ENCODE results near the gene TNXB. TPM values are rescaled to one million over a fixed set of nuclear protein-coding genes. Genes with fewer than 3 reads are reported as not detected.
A peak's percentile ranks its signal among the peaks of the same experiment; 100 is the strongest.

TNXB gene, protein sequence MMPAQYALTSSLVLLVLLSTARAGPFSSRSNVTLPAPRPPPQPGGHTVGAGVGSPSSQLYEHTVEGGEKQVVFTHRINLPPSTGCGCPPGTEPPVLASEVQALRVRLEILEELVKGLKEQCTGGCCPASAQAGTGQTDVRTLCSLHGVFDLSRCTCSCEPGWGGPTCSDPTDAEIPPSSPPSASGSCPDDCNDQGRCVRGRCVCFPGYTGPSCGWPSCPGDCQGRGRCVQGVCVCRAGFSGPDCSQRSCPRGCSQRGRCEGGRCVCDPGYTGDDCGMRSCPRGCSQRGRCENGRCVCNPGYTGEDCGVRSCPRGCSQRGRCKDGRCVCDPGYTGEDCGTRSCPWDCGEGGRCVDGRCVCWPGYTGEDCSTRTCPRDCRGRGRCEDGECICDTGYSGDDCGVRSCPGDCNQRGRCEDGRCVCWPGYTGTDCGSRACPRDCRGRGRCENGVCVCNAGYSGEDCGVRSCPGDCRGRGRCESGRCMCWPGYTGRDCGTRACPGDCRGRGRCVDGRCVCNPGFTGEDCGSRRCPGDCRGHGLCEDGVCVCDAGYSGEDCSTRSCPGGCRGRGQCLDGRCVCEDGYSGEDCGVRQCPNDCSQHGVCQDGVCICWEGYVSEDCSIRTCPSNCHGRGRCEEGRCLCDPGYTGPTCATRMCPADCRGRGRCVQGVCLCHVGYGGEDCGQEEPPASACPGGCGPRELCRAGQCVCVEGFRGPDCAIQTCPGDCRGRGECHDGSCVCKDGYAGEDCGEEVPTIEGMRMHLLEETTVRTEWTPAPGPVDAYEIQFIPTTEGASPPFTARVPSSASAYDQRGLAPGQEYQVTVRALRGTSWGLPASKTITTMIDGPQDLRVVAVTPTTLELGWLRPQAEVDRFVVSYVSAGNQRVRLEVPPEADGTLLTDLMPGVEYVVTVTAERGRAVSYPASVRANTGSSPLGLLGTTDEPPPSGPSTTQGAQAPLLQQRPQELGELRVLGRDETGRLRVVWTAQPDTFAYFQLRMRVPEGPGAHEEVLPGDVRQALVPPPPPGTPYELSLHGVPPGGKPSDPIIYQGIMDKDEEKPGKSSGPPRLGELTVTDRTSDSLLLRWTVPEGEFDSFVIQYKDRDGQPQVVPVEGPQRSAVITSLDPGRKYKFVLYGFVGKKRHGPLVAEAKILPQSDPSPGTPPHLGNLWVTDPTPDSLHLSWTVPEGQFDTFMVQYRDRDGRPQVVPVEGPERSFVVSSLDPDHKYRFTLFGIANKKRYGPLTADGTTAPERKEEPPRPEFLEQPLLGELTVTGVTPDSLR (N-terminal part only)
- total RNA-seq = 0.44 and 4.2 TPM in 2 replicates

DNA sequence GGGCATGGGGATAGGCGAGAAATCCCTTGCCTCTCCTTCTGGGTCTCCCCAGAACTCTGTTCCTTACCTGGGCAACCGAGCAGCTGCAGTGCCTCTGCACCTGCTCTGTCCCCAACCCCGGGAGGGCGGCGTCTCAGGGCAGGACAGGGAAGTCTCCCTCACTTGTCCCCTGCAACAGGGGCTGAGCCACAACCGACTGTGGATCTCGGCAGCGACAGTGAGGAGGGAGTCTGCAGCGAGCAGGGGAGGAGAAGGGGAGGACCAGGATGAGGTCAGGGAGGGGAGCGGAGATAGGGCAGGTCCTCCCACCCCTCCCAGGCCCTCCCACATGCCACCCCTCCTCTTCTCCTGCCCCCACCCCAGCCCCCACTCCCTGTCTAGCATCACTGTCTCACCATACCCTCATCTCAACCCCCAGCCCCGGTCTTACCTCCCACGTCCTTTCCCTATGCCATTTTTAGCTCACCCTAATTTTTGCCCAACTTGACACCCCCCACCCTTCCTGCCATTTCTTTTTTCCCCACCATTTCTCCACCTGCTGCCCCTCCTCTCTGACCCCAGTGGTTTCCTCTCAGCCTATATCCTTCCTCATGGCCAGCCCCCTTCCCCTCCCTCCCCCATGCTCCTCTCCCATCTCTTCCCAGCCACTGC, at the start of gene TNXB:
TNXB (minus strand) TSS at position 225 of the 651 bp plus-strand sequence. CDS start 11,140 bp downstream, outside the sequence.
- no peak for DNase-seq (ENCODE audit: low read depth in 2 of 2)

DNA sequence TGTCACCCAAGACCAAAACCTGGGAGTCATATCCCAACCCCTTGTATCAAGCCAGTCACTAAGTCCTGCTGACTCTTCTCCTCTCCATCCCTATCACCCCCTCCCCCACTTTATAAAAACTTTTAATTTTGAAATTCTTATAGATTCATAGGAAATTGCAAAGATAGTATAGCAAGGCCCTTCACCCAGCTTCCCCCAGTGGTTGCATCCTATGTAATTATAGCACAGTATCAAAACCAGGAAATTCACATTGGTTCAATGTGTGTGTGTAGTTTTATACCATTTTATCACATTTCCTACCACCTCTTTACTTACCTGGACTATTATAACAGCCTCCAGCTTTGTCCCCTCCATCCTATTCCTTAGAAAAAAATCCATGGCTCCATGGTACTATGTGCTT, 48.9 kb upstream of the TNXB start:
- no peak for DNase-seq (ENCODE audit: low read depth in 2 of 2)

DNA sequence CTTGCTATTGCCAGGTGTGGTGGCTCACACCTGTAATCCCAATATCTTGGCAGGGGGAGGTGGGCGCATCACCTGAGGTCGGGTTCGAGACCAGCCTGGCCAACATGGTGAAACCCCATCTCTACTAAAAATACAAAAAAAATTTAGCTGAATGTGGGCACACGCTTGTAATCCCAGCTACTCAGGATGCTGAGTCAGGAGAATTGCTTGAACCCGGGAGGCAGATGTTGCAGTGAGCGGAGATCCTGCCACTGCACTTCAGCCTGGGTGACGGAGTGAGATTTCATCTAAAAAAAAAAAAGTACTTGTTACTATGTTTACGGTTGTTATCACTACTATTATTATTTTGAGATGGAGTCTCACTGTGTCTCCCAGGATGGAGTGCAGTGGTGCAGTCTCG, 47.8 kb upstream of the TNXB start:
- DNase-seq (ENCODE audit: low read depth in 2 of 2) = no peak

DNA sequence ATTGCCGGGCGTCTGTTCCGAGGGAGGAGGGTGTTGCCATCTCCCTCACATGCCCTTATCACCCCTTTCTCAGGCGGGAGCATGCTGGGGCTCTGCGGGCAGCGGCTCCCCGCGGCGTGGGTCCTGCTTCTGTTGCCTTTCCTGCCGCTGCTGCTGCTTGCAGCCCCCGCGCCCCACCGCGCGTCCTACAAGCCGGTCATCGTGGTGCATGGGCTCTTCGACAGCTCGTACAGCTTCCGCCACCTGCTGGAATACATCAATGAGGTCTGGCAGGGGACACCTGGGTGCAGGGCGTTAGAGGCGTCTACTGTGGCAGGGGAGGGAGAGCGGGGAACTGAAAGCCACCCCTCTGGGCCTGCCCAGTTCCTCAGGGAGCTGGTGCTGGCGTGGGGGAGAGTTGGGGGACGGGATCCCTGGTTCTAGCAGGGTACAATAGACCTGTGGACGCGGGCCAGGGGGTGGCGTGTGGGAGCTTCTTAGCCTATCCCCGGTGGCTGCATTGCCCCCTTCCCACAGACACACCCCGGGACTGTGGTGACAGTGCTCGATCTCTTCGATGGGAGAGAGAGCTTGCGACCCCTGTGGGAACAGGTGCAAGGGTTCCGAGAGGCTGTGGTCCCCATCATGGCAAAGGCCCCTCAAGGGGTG, 45.5 kb upstream of the TNXB start:
- DNase-seq (ENCODE audit: low read depth in 2 of 2) = peak; percentile 71 to 89

DNA sequence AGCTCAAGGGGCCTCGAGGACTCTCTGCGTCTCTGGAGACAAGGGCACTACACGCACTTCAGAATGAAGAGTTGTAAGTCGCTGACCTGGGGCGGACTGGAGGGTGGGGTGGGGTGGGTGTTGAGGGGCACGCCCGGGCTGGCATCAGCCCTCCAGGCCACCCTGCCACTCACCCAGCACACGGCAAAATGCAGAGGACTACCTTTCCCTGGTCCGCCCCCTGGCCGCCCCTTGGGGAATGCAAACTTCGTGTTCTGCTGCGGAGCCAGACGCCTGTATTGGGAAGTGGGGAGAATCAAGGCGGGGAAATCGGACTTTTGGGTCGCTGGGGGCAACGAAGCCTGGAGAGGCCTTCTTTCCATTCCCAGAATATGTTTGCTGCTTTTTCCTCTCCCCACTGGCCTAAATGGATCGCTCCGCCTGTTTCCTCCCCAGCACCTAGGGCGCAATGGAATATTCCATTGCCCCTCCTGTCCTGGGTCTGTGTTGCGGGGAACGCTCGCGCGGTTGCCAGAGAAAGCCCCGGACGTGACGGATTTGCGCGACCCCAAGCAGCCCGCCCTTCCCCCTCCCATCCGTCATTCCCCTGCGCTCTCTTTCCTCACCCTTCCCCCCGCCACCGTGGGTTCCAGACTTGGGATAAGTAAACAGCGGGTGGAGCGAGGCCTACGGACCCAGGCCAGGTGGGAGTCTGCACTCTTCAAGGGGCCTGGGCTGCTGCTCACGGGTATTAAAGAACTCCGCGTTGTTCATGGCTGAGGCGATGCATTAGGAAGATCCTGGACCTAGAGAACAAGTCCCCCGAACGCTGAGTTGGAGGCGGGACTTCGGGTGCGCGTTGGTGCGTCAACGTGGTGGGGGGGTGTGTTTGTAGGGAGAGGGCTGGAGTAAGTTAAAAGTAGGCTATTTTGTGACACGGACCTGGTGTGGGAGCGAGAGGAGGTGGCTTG, 44.7 kb upstream of the TNXB start, which contains the start of gene PPT2:
PPT2 (plus strand) TSS at position 578 of the 950 bp plus-strand sequence. CDS start 454 bp downstream, outside the sequence.
- peak; percentile 94 to 98 for DNase-seq (ENCODE audit: low read depth in 2 of 2)

DNA sequence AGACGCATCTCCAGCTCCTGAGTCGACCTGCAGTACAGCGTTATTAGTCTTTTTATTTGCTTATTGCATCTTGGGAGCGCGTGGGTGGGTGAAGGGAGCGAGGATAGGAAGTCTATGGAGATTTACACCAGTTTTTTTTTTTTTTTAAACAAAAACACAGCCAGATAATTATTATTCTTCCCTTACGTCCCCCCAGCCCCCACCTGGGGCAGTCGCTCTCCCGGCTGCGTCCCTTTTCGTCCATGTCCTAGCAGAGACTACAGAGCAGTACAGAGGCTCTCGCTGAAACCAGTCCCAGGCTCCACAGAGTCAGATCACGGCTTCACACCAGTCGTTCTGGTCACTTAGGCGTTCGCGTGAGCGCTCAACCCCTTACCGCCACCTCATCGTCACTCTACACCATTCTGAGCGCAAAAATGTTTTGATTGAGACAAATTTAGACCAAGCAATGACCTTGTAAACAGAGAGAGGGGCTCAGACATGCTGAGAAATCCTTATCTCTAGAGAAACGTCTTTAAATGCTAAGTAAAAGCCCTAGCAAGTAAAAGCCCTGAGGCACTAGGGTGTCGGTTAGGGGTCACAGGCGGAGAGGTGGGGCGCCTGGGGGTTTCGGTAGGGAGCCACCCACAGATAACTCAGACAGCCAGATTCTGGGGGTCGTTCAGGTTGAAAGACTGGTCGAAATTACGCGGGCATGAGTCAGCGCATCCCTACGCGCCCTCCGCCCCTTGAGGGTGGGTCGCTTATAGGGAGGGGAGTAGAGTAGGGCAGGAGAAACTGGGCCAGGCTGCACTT, 43.8 kb upstream of the TNXB start:
- DNase-seq (ENCODE audit: low read depth in 2 of 2) = peak in 1 of 2 donors; percentile 57

DNA sequence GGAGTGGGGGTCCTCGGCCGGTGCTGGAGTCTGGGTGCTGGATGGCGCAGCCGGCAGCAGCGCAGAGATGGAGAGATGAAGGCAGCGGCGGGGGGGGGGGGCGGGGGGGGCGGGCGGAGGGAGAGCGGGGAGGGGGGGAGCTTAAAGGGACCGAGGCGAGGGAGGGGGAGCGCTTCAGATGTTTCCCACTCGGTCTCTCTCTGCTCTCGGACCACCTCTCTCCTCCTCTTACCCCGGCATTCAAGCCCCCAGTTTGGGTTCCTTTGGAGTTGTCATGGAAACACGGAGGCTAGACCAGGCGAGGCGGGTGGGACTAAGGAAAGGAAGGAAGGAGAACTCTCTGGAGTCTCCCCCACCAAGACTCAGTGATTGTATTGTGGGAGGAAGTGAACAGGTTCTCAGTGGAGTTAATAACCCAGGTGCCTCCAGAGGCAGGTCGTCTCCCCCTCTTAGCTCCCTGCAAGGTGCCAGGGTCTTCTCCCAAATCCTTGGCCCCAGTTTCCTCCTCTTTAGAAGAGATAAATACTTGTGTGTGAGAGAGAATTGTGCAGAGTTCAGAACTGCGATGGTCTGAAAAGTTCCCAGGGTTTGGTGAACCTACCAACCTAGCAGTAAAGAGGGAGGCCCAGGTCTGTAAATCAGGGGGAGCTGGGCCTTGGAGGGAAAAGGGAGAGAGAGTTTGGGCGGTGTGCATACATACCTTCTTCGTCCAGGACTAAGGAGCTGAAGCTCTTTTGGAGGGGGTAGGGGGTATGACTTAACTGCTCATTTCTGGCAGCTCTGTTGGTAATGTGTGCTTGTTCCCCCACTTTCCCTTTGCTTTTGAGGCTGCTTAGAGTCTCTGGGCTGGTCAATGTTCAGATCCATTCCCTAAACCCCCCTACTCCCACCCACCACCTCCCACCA, 43.0 kb upstream of the TNXB start, which contains the start of gene PRRT1:
PRRT1 (minus strand) TSS at position 77 of the 906 bp plus-strand sequence. CDS start 112 bp downstream, outside the sequence.
- DNase-seq (ENCODE audit: low read depth in 2 of 2) = no peak

DNA sequence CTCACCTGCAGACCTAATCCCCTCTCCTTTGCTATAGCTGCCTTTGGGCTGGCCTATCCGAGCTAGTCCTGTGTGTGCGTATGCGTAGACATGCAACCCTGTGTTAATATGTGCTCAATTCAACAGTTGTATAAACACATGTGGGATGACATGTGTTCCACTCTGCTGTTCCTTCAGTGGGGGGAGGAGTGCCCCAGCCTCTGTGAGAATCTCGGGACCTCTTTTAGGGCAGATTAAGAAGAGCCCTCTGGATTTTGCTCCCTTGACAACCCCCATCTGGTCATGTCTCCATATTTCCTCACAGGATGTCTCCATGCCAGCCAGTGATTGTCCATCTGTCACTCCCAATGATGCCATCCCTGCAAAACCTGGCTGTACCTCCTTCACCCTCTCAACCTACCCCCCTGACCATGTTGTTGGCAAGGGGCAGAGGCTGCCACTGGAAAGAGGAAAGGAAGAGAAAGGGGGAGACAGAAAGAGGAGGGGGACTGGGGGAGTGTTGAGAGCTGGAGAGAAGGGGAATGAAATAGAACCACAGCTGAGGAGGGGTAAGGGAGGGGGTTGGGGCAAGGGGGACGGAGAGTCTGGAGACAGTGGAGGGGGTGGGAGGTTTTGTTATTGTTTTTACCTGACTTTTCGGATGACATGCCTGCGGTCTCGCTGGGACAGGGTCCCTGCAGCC, 42.2 kb upstream of the TNXB start:
- DNase-seq (ENCODE audit: low read depth in 2 of 2) = no peak

DNA sequence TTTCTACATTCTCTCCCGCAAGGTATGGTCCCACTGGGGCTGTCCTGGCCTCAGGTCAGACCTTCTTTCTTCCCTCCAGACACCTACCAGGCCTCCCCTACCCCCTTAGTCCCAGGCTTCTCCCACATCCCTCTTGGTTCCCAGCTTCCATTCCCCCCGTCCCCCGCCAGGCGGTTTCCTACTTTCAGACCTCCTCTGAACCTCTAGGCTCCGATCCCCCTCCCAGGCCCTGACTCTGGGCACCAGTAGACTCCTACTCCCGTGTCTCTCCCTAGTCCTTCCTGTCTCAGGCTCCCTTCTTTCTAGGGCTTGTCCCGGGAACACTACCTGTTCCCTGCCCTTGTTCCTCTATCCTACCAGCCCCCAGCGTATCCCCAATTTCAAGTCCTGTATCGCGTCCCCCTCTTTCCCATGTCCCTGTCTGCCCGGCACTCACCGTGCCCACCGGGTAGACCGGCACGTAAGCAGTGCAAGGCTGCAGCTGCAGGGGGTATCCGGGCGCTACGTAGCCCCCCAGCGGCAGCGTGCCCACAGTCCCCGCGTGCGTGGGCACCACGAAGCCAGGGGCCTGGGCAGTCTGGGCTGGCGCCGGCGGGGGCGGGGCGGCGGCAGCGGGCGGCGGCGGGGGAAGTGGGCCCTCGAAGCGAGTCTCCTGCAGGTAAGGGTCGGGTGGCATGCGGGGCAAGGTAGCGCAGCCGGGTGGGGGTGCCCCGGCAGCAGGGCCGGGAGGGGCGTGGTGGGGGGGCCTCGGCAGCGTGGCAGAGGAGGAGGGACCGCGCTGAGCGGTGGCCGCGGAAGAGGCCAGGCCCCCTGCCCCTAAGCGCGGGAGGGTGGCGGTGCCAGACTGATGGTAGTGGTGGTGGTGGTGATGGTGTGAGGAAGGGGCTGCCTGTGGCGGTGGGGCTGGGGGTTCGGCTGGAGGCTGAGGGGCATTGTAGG, 41.1 kb upstream of the TNXB start:
- no peak for DNase-seq (ENCODE audit: low read depth in 2 of 2)

DNA sequence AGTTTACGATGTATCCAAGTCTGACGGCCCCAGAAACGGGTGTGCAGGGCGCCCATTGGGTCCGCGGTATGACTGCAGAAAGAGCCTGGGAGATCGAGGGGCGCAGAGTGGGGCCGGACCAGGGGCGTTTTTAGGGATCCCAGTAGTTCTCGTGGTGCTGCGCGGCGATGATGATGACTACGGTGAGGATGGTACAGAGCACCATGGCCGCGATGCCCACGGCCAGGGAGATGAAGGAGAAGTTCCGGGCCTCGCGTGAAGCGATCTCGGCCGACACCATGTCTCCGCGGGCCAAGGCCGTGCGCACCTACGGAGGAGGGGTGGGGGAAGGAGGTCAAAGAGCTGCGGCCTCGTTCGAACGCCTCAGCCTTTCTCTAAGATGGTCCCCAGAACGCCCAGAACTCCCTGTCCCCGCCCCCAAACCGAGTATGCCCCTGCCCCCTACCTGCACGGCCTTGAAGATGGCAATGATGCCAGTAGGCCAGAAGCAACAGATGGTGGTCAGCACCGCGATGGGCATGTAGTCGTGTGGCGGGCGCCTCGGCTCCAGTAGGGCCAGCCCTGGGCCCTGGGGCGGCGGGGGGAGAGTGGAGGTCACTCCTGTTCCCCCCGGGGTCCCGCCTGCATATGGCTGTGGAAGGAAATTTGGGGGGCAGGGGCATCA, 40.1 kb upstream of the TNXB start:
- DNase-seq (ENCODE audit: low read depth in 2 of 2) = no peak

DNA sequence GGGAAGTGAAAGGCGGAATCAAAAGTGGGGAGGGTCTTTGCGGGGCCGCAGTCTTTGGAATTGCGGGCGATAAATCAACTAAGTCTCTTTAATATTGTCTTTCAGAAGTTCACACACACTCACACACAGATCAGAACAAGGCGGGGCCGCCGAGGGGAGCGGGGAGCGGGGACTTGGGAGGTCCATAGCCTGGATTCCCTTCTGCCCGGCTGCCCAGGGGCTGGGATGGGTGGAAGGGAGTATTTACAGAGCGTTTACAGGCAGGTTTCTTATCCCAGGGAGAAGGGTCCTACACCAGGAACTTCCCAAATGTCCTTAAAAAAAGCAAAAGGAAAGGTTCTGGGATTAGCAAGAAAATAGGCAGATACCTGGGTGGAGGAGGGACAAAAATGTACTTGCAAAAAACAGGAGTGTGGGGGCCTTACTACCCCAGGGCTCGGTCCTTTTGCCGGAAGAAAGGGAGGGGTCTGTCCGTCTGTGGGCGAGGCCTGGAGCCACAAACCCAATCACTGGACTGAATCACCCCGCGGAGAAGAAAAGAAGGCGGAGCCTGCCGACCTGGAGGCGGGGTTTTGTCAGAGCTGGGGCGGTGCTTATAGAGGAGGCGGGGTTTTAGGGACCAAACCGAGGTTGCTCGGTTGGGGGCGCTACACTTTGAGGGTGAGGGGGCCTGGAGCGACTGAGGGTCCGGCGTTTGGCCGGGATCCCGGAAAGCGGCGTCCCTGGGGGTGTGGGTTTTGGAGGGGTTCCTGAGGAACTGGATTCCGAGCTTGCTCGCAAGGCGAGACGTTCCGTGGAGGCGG, 39.4 kb upstream of the TNXB start:
- DNase-seq (ENCODE audit: low read depth in 2 of 2) = peak; percentile 65

DNA sequence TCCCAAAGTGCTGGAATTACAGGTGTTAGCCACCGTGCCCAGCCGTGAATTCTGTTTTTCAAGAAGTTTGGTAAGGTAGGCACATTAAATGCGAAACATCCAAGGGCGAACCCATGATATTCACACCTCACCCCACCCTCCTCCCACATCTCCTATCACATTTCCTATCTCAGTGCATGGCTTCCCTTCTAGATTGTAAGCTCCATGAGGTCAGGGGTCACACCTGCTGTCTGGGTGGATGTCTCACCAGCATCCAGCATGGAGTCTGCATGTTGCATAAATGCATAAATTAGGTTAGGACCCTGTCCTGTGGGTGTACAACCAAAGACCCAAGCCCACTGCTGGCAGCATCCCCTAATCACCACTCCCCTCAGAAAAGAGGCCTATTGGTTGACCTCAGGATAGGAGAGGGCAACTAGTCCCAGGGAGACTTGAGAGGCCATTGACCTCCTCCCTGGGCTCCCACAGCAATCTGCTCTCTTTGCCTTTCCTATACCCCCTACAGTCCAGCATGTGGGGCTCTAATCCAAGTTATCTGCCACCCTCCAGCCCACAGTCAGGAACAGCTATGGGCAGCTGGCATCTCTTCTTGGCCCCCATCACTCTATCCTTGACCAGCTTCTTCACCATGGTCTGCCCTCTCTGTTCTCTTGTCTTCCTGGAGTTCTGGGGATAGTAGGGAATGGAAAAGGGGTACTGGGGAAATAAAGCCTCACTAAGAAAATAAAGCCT, 38.4 kb upstream of the TNXB start:
- no peak for DNase-seq (ENCODE audit: low read depth in 2 of 2)

DNA sequence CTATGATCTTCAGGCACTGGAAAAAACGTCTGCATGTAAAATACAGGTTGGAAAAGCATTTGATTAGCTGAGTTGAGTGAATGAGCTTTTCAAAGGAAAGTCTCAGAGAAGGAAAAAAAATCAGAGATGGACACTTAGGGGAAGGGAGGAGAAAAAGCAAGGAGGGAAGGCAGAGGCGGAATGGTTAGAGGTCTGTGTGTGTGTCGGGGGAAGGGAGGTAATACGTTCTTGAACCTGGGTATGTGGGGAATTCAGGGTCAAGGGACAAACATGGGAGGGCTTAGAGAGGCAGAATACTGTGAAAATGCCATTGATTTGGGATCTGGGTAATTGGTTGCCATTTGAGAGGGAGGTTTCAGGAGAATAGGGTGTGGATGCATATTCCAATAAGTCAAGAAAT, 37.5 kb upstream of the TNXB start:
- DNase-seq (ENCODE audit: low read depth in 2 of 2) = no peak

All from lung microvascular endothelial cell (primary cell).